Neuronal stem cell (in vitro differentiated cells): ENCODE results near the gene S1PR2.

Source experiments
- DNase-seq: peaks from one replicate; pipeline ENCODE4 v3.0.0-alpha.2; 2013; ENCODE audit warnings: low spot score
- H2AFZ ChIP-seq: one replicate; pipeline ENCODE4 v1.6.1; 2013; ENCODE audit warnings: mild to moderate bottlenecking, low read length, inconsistent platforms
- H2AK5ac ChIP-seq: 2 replicates; pipeline ENCODE4 v1.6.1; 2013; ENCODE audit warnings: low read depth, mild to moderate bottlenecking, inconsistent platforms, low read length, moderate library complexity, mixed read lengths
- H2BK120ac ChIP-seq: 2 replicates; pipeline ENCODE4 v1.6.1; 2013; ENCODE audit warnings: low read depth, mild to moderate bottlenecking, inconsistent platforms, low read length, moderate library complexity, mixed read lengths
- H2BK12ac ChIP-seq: one replicate; pipeline ENCODE4 v1.6.1; 2013; ENCODE audit warnings: low read length, inconsistent platforms
- H2BK15ac ChIP-seq: 2 replicates; pipeline ENCODE4 v1.6.1; 2013; ENCODE audit warnings: mild to moderate bottlenecking, low read length, inconsistent platforms, mixed read lengths
- H2BK5ac ChIP-seq: one replicate; pipeline ENCODE4 v1.6.1; 2013; ENCODE audit warnings: inconsistent platforms, mild to moderate bottlenecking, low read length, moderate library complexity
- H3K14ac ChIP-seq: one replicate; pipeline ENCODE4 v1.6.1; 2013; ENCODE audit warnings: low read length, inconsistent platforms
- H3K18ac ChIP-seq: 2 replicates; pipeline ENCODE4 v1.6.1; 2013; ENCODE audit warnings: low read length, inconsistent platforms
- H3K23ac ChIP-seq: 2 replicates; pipeline ENCODE4 v1.6.1; 2013; ENCODE audit warnings: low read depth, mild to moderate bottlenecking, mixed read lengths, low read length, inconsistent platforms; ENCODE audit not compliant: poor library complexity
- H3K27ac ChIP-seq: replicated peaks from 3 replicates; pipeline ENCODE4 v1.5.1; 2013; ENCODE audit warnings: low read length, inconsistent platforms
- H3K27me3 ChIP-seq, 3 experiments: 2 replicates each; pipeline ENCODE4 v1.6.1; 2013; ENCODE audit warnings: low read length in 3 of 3, mild to moderate bottlenecking in 2 of 3, inconsistent platforms in 1 of 3, low read depth in 1 of 3, mixed read lengths in 1 of 3, moderate library complexity in 1 of 3; ENCODE audit not compliant: control insufficient read depth in 3 of 3, insufficient read depth in 3 of 3
- H3K36me3 ChIP-seq, 2 donors: replicated peaks in 1 of 2; 2 replicates each; pipeline ENCODE4 v1.6.1; 2013; ENCODE audit warnings: low read length in 2 of 2; ENCODE audit not compliant: control insufficient read depth in 2 of 2, insufficient read depth in 2 of 2
- H3K4ac ChIP-seq: 2 replicates; pipeline ENCODE4 v1.6.1; 2013; ENCODE audit warnings: inconsistent platforms, mild to moderate bottlenecking, low read length, moderate library complexity
- H3K4me1 ChIP-seq, 2 donors: 1 replicate in 1 of 2; 2 replicates in 1 of 2; pipeline ENCODE4 v1.6.1; 2013; ENCODE audit warnings: low read length in 2 of 2, low read depth in 1 of 2; ENCODE audit not compliant: control insufficient read depth in 2 of 2, insufficient read depth in 1 of 2
- H3K4me2 ChIP-seq: one replicate; pipeline ENCODE4 v1.6.1; 2013; ENCODE audit warnings: mild to moderate bottlenecking, low read length, inconsistent platforms; ENCODE audit not compliant: insufficient read depth, poor library complexity, severe bottlenecking
- H3K4me3 ChIP-seq, 2 donors: 2 replicates each; pipeline ENCODE4 v1.5.1; 2013; ENCODE audit warnings: low read length in 2 of 2, mild to moderate bottlenecking in 2 of 2, inconsistent platforms in 1 of 2, moderate library complexity in 1 of 2
- H3K79me1 ChIP-seq: one replicate; pipeline ENCODE4 v1.6.1; 2013; ENCODE audit warnings: low read depth, mild to moderate bottlenecking, inconsistent platforms, low read length, moderate library complexity
- H3K9ac ChIP-seq: one replicate; pipeline ENCODE4 v1.6.1; 2013; ENCODE audit warnings: mild to moderate bottlenecking, low read depth, low read length, inconsistent platforms; ENCODE audit not compliant: poor library complexity
- H3K9me3 ChIP-seq, 2 donors: replicated peaks in 1 of 2; 2 replicates each; pipeline versions ENCODE3 to v1.6.1; 2013; ENCODE audit warnings: low read length in 2 of 2, mild to moderate bottlenecking in 2 of 2, inconsistent platforms in 1 of 2, low read depth in 1 of 2, mixed read lengths in 1 of 2, moderate library complexity in 1 of 2; ENCODE audit not compliant: control insufficient read depth in 2 of 2, insufficient read depth in 1 of 2
- H4K8ac ChIP-seq: one replicate; pipeline ENCODE4 v1.6.1; 2013; ENCODE audit warnings: low read depth, mild to moderate bottlenecking, inconsistent platforms, low read length, moderate library complexity
- H4K91ac ChIP-seq: one replicate; pipeline ENCODE4 v1.6.1; 2013; ENCODE audit warnings: low read length, low read depth, mild to moderate bottlenecking, inconsistent platforms; ENCODE audit not compliant: poor library complexity
- WGBS, 2 donors: extraction: QIAGEN DNeasy Blood & Tissue Kit; methylation state at CpG; one replicate each; pipeline ENCODE4 v1.1.7; 2013; ENCODE audit warnings: missing lambda C conversion rate in 2 of 2, mixed read lengths in 1 of 2; ENCODE audit not compliant: insufficient read length in 2 of 2, insufficient replicate concordance in 1 of 2; ENCODE audit errors: extremely low coverage in 2 of 2; 5-methylcytosine and 5-hydroxymethylcytosine counted together

The S1PR2 gene

DNA sequence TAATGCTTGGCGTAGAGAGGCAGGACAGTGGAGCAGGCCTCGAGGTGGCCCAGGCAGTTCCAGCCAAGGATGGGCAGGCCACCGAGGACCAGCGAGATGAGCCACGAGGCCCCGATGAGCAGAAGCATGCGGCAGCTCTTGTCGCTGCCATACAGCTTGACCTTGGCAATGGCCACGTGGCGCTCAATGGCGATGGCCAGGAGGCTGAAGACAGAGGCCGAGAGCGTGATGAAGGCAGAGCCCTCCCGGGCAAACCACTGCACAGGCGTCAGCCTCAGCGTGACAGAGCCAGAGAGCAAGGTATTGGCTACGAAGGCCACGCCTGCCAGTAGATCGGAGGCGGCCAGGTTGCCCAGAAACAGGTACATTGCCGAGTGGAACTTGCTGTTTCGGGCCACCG is 6.8 kb downstream of the S1PR2 start:
- Histone ChIP-seq H2BK120ac (no peak overlapping the region), H3K9me3 (no peaks in the 10 kb centered on the region), H3K9ac (no peak overlapping the region), H3K79me1 (peaks cover 14% of the 10 kb centered on the region), H2AFZ (no peak overlapping the region), H2BK5ac (no peak overlapping the region), H3K23ac (peak overlapping the region; percentile 17), H3K4ac (peak overlapping the region; percentile 69), H4K91ac (no peak overlapping the region), H3K4me3 (no peak overlapping the region), H3K36me3 (peaks cover 15 to 27% of the 10 kb centered on the region in 2 donors), H2BK15ac (no peak overlapping the region), H3K4me1 (peaks cover 9% of the 10 kb centered on the region in 2 donors), H2BK12ac (peak overlapping the region; percentile 95), H3K18ac (peak overlapping the region; percentile 33), H3K27me3 (no peaks in the 10 kb centered on the region), H3K4me2 (no peak overlapping the region), H2AK5ac (no peak overlapping the region), H3K27ac (no peak overlapping the region), H3K14ac (no peak overlapping the region), H4K8ac (no peak overlapping the region)
- no CpG with 5 or more reads among the region's 23 CpGs for WGBS, 2 donors
- no peak for DNase-seq

DNA sequence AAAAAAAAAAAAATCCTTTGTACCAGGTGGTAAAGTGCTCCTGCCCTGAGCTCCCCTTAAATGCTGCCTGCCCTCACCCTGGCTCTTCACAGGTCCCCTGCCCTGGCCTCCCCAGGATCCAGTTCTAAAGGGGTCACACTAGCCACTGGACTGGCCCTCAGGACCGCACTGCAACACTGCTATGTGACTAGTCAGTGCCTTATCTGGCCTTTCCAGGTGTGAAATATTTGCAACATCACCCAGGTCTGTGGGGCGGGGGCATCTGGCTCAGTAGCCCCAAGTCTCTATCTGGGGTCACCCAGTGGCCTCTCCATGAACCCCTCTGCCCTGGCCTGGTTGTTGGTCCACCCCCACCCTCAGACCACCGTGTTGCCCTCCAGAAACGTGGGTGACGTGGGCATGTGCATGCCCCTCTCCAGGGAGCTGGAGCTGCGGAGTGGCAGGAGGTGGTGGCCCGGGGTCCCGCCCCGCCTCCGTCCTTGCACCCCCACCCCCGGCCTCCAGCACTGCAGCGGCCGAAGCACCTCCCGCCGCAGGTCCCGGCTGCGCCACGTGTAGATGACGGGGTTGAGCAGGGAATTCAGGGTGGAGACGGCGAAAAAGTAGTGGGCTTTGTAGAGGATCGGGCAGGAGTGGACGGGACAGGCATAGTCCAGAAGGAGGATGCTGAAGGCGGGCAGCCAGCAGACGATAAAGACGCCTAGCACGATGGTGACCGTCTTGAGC is 7.5 kb downstream of the S1PR2 start:
- Histone ChIP-seq H3K4me3 (no peak overlapping the region), H3K27ac (no peak overlapping the region), H4K91ac (no peak overlapping the region), H2AFZ (no peak overlapping the region), H2BK5ac (no peak overlapping the region), H3K4me1 (peaks cover 9% of the 10 kb centered on the region in 2 donors), H3K27me3 (no peaks in the 10 kb centered on the region), H3K9me3 (no peaks in the 10 kb centered on the region), H4K8ac (no peak overlapping the region), H3K9ac (no peak overlapping the region), H2AK5ac (no peak overlapping the region), H2BK12ac (no peak overlapping the region), H3K4me2 (no peak overlapping the region), H2BK120ac (no peak overlapping the region), H3K18ac (no peak overlapping the region), H3K23ac (peak overlapping the region; percentile 17), H3K36me3 (peaks cover 15 to 27% of the 10 kb centered on the region in 2 donors), H2BK15ac (no peak overlapping the region), H3K79me1 (peaks cover 14% of the 10 kb centered on the region), H3K14ac (no peak overlapping the region), H3K4ac (peak overlapping the region; percentile 69)
- WGBS, 2 donors: no CpG with 5 or more reads among the region's 28 CpGs
- no peak for DNase-seq

DNA sequence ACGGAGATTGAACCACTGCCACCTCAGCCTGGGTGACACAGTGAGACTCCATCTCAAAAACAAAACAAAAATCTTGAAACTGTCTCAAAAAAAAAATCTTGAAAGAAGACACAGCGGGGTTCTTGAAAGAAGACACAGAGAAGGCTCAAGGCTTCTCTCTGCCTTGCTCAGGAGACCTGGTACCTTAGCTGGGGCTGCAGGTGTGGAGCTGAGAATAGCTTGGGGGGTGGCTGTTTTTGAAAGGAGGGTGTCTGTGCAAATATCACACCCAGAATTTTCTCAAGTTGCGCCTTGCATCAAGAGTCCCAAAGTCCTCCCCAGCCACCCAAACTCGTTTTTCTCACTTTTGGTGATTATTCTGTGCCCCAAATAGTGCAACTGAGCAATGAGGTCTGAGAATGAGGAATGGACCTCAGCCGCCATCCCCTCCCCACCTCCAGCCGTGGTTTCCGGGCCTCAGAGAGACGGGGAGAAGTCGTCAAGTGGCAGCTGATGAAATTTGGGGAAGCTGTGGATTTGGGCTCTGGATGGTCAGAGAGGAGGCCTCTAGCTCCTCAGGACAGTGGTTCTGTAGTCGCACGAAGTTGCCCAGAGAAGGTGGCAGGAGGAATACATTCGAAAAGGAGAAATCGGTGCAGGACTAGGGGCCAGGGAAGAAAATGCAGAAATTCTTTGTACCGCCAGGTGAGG is 8.8 kb downstream of the S1PR2 start:
- H3K4ac ChIP-seq: no peak overlapping the region
- H2BK15ac ChIP-seq: no peak overlapping the region
- H4K8ac ChIP-seq: peak overlapping the region; percentile 17
- no peak overlapping the region for H2BK12ac ChIP-seq
- no peak overlapping the region for H3K27ac ChIP-seq
- peaks cover 8% of the 10 kb centered on the region for H3K79me1 ChIP-seq
- WGBS, 2 donors: no CpG with 5 or more reads among the region's 14 CpGs
- H3K4me3 ChIP-seq: no peak overlapping the region
- H2BK120ac ChIP-seq: no peak overlapping the region
- H2AK5ac ChIP-seq: no peak overlapping the region
- H3K4me2 ChIP-seq: no peak overlapping the region
- H3K23ac ChIP-seq: peak overlapping the region; percentile 80
- H3K14ac ChIP-seq: no peak overlapping the region
- DNase-seq: no peak
- no peaks in the 10 kb centered on the region for H3K27me3 ChIP-seq
- peaks cover 15 to 23% of the 10 kb centered on the region in 2 donors for H3K36me3 ChIP-seq
- H2BK5ac ChIP-seq: no peak overlapping the region
- H2AFZ ChIP-seq: no peak overlapping the region
- H3K9me3 ChIP-seq: no peaks in the 10 kb centered on the region
- H3K4me1 ChIP-seq: peaks cover 8% of the 10 kb centered on the region in 2 donors
- no peak overlapping the region for H3K9ac ChIP-seq
- H4K91ac ChIP-seq: no peak overlapping the region
- H3K18ac ChIP-seq: no peak overlapping the region

DNA sequence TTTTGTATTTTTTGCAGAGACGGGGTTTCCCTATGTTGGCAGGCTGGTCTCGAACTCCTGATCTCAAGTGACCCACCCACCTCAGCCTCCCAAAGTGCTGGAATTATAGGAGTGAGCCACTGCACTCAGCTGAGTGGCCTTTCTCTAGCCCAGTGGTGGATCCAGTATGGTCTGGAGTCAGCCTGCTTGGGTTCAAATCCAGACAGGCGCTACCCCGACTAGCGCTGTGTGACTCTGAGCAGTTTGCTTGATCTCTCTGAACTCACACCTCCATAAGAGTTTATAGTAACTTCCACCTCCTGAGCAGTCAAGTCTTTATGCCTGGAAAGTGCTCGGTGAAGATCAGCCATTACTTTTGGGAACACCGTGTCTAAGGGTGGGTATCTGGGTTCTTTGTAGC is 10.4 kb downstream of the S1PR2 start:
- H3K4ac ChIP-seq: no peak overlapping the region
- H4K91ac ChIP-seq: no peak overlapping the region
- peaks cover 15 to 23% of the 10 kb centered on the region in 2 donors for H3K36me3 ChIP-seq
- no peak overlapping the region for H2BK15ac ChIP-seq
- H3K27ac ChIP-seq: no peak overlapping the region
- H3K79me1 ChIP-seq: peaks cover 7% of the 10 kb centered on the region
- H4K8ac ChIP-seq: no peak overlapping the region
- no CpG with 5 or more reads among the region's 7 CpGs for WGBS, 2 donors
- no peak overlapping the region for H3K23ac ChIP-seq
- no peak overlapping the region for H2AFZ ChIP-seq
- no peak overlapping the region for H2AK5ac ChIP-seq
- no peak overlapping the region for H2BK120ac ChIP-seq
- H3K4me2 ChIP-seq: no peak overlapping the region
- no peak overlapping the region for H2BK12ac ChIP-seq
- H3K9me3 ChIP-seq: no peaks in the 10 kb centered on the region
- no peaks in the 10 kb centered on the region for H3K4me1 ChIP-seq
- no peaks in the 10 kb centered on the region for H3K27me3 ChIP-seq
- H3K14ac ChIP-seq: no peak overlapping the region
- H3K4me3 ChIP-seq: no peak overlapping the region
- H3K9ac ChIP-seq: no peak overlapping the region
- DNase-seq: no peak
- H2BK5ac ChIP-seq: no peak overlapping the region
- no peak overlapping the region for H3K18ac ChIP-seq
